Measurements from ENCODE around the gene MAGI1.

DNA sequence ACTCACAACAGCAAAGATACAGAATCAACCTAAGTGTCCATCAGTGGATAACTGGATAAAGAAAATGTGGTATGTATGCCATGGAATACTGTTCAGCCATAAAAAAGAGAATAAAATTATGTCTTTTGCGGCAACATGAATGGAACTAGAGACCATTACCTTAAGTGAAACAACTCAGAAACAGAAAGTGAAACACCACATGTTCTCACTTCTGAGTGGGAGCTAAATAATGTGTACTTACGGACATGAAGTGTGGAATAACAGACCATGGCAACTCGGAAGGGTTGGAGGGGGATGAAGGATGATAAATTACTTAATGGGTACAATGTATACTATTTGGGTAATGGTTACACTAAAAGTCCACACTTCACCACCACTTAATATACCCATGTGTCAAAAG is 600.6 kb downstream of the MAGI1 start:
- TF ChIP-seq, protein P1, sequence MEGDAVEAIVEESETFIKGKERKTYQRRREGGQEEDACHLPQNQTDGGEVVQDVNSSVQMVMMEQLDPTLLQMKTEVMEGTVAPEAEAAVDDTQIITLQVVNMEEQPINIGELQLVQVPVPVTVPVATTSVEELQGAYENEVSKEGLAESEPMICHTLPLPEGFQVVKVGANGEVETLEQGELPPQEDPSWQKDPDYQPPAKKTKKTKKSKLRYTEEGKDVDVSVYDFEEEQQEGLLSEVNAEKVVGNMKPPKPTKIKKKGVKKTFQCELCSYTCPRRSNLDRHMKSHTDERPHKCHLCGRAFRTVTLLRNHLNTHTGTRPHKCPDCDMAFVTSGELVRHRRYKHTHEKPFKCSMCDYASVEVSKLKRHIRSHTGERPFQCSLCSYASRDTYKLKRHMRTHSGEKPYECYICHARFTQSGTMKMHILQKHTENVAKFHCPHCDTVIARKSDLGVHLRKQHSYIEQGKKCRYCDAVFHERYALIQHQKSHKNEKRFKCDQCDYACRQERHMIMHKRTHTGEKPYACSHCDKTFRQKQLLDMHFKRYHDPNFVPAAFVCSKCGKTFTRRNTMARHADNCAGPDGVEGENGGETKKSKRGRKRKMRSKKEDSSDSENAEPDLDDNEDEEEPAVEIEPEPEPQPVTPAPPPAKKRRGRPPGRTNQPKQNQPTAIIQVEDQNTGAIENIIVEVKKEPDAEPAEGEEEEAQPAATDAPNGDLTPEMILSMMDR (IDR thresholded peaks at IDR 0.05): no peak
- TF ChIP-seq POLR2A (IDR thresholded peaks at IDR 0.05): no peak

Data from lower leg skin (tissue), 3 donors.